ENCODE results near the gene INPP5A.

INPP5A gene

GRCh38 chr10:132710746-132711612 lies 173.4 kb downstream of the INPP5A start:
- Mint-ChIP-seq H3K27me3 (no peaks in the 10 kb centered on the region), H3K27ac (no peak overlapping the region), H3K4me1 (no peaks in the 10 kb centered on the region), H3K36me3 (peaks cover 8% of the 10 kb centered on the region), H3K4me3 (no peak overlapping the region), H3K9me3 (peaks cover 2% of the 10 kb centered on the region)

- Mint-ChIP-seq H3K9me3 (no peaks in the 10 kb centered on the region), H3K27ac (no peak overlapping the region), H3K4me3 (no peak overlapping the region), H3K27me3 (no peaks in the 10 kb centered on the region), H3K4me1 (no peaks in the 10 kb centered on the region), H3K36me3 (peaks cover 6% of the 10 kb centered on the region)
Measured at GRCh38 chr10:132711613-132712121, 174.1 kb downstream of the INPP5A start.

GRCh38 chr10:132712291-132712690 lies 174.7 kb downstream of the INPP5A start:
- peaks cover 6% of the 10 kb centered on the region for H3K36me3 Mint-ChIP-seq
- H3K4me1 Mint-ChIP-seq, result no peaks in the 10 kb centered on the region
- H3K27me3 Mint-ChIP-seq, result no peaks in the 10 kb centered on the region
- H3K27ac Mint-ChIP-seq, result no peak overlapping the region
- H3K9me3 Mint-ChIP-seq, result no peaks in the 10 kb centered on the region
- no peak overlapping the region for H3K4me3 Mint-ChIP-seq

- H3K4me3 Mint-ChIP-seq, result no peak overlapping the region
- no peaks in the 10 kb centered on the region for H3K27me3 Mint-ChIP-seq
- H3K4me1 Mint-ChIP-seq, result no peaks in the 10 kb centered on the region
- no peaks in the 10 kb centered on the region for H3K9me3 Mint-ChIP-seq
- peaks cover 6% of the 10 kb centered on the region for H3K36me3 Mint-ChIP-seq
- H3K27ac Mint-ChIP-seq, result no peak overlapping the region
Measured at GRCh38 chr10:132712743-132713142, 175.2 kb downstream of the INPP5A start.

GRCh38 chr10:132713421-132714095 lies 176.0 kb downstream of the INPP5A start:
- Mint-ChIP-seq H3K9me3 (no peaks in the 10 kb centered on the region), H3K36me3 (peaks cover 6% of the 10 kb centered on the region), H3K27ac (no peak overlapping the region), H3K27me3 (no peaks in the 10 kb centered on the region), H3K4me3 (no peak overlapping the region), H3K4me1 (no peaks in the 10 kb centered on the region)

GRCh38 chr10:132714096-132714985 lies 176.8 kb downstream of the INPP5A start:
- Mint-ChIP-seq H3K9me3 (no peaks in the 10 kb centered on the region), H3K27ac (no peak overlapping the region), H3K4me3 (no peak overlapping the region), H3K36me3 (peaks cover 5% of the 10 kb centered on the region), H3K27me3 (no peaks in the 10 kb centered on the region), H3K4me1 (no peaks in the 10 kb centered on the region)

GRCh38 chr10:132714986-132715775 lies 177.6 kb downstream of the INPP5A start:
- Mint-ChIP-seq H3K9me3 (no peaks in the 10 kb centered on the region), H3K4me1 (no peaks in the 10 kb centered on the region), H3K27ac (no peak overlapping the region), H3K4me3 (no peak overlapping the region), H3K27me3 (no peaks in the 10 kb centered on the region), H3K36me3 (peaks cover 5% of the 10 kb centered on the region)

- Mint-ChIP-seq H3K27me3 (no peaks in the 10 kb centered on the region), H3K36me3 (peaks cover 5% of the 10 kb centered on the region), H3K4me3 (no peak overlapping the region), H3K9me3 (no peaks in the 10 kb centered on the region), H3K27ac (no peak overlapping the region), H3K4me1 (no peaks in the 10 kb centered on the region)
Measured at GRCh38 chr10:132715776-132716680, 178.4 kb downstream of the INPP5A start.

GRCh38 chr10:132716691-132717490 lies 179.3 kb downstream of the INPP5A start:
- no peak overlapping the region for H3K27ac Mint-ChIP-seq
- no peaks in the 10 kb centered on the region for H3K9me3 Mint-ChIP-seq
- H3K4me3 Mint-ChIP-seq, result no peak overlapping the region
- H3K4me1 Mint-ChIP-seq, result no peaks in the 10 kb centered on the region
- no peaks in the 10 kb centered on the region for H3K27me3 Mint-ChIP-seq
- H3K36me3 Mint-ChIP-seq, result peaks cover 5% of the 10 kb centered on the region

GRCh38 chr10:132721725-132722124 lies 184.1 kb downstream of the INPP5A start:
- H3K36me3 Mint-ChIP-seq, result no peaks in the 10 kb centered on the region
- no peaks in the 10 kb centered on the region for H3K27me3 Mint-ChIP-seq
- no peaks in the 10 kb centered on the region for H3K4me1 Mint-ChIP-seq
- no peak overlapping the region for H3K4me3 Mint-ChIP-seq
- H3K9me3 Mint-ChIP-seq, result no peaks in the 10 kb centered on the region
- no peak overlapping the region for H3K27ac Mint-ChIP-seq

GRCh38 chr10:132722394-132723329 lies 185.1 kb downstream of the INPP5A start:
- H3K27me3 Mint-ChIP-seq, result no peaks in the 10 kb centered on the region
- no peaks in the 10 kb centered on the region for H3K9me3 Mint-ChIP-seq
- no peak overlapping the region for H3K4me3 Mint-ChIP-seq
- no peak overlapping the region for H3K27ac Mint-ChIP-seq
- no peaks in the 10 kb centered on the region for H3K4me1 Mint-ChIP-seq
- H3K36me3 Mint-ChIP-seq, result peaks cover 2% of the 10 kb centered on the region

GRCh38 chr10:132723330-132723970 lies 185.9 kb downstream of the INPP5A start:
- Mint-ChIP-seq H3K36me3 (peaks cover 2% of the 10 kb centered on the region), H3K4me3 (no peak overlapping the region), H3K27ac (no peak overlapping the region), H3K9me3 (no peaks in the 10 kb centered on the region), H3K27me3 (no peaks in the 10 kb centered on the region), H3K4me1 (no peaks in the 10 kb centered on the region)
